ENCODE data around the gene ZNF574. TPM values are rescaled to one million over a fixed set of nuclear protein-coding genes. Genes with fewer than 3 reads are reported as not detected.

Gene ZNF574
- total RNA-seq, 4 donors from 2014 or later: 16.0 to 22.8 (median 21.1) TPM

DNA sequence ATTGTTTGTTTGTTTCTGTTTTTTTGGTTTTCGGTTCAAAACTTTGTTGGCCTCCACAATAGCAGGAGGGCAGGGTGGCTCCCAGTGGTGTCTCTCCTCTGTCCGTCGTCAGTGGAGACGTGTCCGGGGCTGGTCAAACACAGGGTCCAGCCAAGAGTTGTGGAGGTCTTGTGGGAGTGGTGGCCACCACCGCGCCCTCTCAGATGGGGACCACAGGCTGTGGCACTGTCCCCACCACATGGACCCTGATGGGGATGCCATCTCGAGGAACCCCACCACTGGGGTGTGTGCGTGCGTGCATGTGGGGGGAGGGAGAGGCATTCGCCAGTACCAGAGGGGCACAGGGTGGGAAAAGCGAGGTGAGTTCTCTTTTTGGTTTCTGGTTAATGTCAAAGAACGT, 13.8 kb downstream of the ZNF574 start:
- intact Hi-C loops (cut with DNase I): no loop called here
- Histone ChIP-seq H3K27ac (no peak overlapping the region), H3K4me1 (no peaks in the 10 kb centered on the region), H3K27me3 (no peaks in the 10 kb centered on the region), H3K9me3 (no peaks in the 10 kb centered on the region), H3K4me3 (replicated peaks in 1 of 3) (no peak overlapping the region), H3K36me3 (no peaks in the 10 kb centered on the region)
- 89 to 91% methylated on average over 13 of the region's 13 CpGs for WGBS, 2 donors
- DNase-seq: no peak
- TF ChIP-seq POLR2A (IDR thresholded peaks at IDR 0.05): no peak
- TF ChIP-seq, protein P1, sequence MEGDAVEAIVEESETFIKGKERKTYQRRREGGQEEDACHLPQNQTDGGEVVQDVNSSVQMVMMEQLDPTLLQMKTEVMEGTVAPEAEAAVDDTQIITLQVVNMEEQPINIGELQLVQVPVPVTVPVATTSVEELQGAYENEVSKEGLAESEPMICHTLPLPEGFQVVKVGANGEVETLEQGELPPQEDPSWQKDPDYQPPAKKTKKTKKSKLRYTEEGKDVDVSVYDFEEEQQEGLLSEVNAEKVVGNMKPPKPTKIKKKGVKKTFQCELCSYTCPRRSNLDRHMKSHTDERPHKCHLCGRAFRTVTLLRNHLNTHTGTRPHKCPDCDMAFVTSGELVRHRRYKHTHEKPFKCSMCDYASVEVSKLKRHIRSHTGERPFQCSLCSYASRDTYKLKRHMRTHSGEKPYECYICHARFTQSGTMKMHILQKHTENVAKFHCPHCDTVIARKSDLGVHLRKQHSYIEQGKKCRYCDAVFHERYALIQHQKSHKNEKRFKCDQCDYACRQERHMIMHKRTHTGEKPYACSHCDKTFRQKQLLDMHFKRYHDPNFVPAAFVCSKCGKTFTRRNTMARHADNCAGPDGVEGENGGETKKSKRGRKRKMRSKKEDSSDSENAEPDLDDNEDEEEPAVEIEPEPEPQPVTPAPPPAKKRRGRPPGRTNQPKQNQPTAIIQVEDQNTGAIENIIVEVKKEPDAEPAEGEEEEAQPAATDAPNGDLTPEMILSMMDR (IDR thresholded peaks at IDR 0.05): no peak

DNA sequence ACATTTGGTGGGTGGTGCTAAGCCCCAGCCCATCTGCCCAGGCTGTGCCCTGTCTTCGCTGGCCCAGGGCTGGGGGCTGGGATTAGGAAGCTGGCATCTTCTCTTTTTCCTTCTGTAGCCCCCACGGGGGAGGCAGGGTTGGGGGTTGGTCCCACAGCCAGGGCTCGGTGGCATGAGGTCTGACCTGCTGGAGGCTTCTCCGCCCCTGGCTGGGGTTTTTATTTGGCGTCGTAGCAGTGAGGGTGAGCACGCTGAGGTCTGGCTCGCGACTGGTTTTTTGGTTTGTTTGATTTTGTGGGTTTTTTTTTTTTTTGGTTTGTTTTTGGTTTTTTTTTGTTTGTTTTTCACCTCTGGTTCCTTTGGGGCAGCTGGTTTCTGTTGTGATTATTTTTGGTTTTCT, 14.7 kb downstream of the ZNF574 start:
- TF ChIP-seq POLR2A (IDR thresholded peaks at IDR 0.05): no peak
- TF ChIP-seq, protein P1 (IDR thresholded peaks at IDR 0.05): no peak
- peaks cover under 1% of the 10 kb centered on the region for H3K27me3 ChIP-seq
- 52 to 63% methylated on average over 9 of the region's 9 CpGs for WGBS, 2 donors
- H3K4me1 ChIP-seq: no peaks in the 10 kb centered on the region
- intact Hi-C loops (cut with DNase I): no loop called here
- DNase-seq: no peak
- H3K4me3 ChIP-seq (replicated peaks in 1 of 3): no peak overlapping the region
- H3K27ac ChIP-seq: no peak overlapping the region
- no peaks in the 10 kb centered on the region for H3K36me3 ChIP-seq
- H3K9me3 ChIP-seq: no peaks in the 10 kb centered on the region

DNA sequence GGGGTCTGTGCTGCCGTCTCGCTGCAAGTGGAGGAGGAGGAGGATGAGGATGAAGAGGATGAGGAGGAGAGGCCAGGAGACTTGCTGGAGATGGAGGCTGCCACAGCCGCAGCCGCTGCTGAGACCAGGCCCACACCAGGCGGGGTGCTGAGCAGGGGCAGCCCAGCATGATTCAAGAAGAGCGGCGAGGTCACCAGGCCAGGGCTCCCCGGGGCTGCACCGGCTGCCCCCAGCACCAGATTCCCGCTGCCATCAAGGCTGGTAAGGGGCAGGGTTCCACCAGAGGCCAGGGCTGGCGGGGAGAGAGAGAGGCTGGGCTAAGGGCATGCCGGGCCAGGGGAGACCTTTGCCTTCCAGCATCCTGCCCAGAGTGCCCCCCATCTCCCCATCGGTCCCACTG, 15.3 kb downstream of the ZNF574 start:
- Histone ChIP-seq H3K27me3 (peaks cover 7% of the 10 kb centered on the region), H3K36me3 (no peaks in the 10 kb centered on the region), H3K27ac (no peak overlapping the region), H3K9me3 (no peaks in the 10 kb centered on the region), H3K4me1 (no peaks in the 10 kb centered on the region), H3K4me3 (replicated peaks in 1 of 3) (no peak overlapping the region)
- no peak for TF ChIP-seq POLR2A (IDR thresholded peaks at IDR 0.05)
- TF ChIP-seq, protein P1 (IDR thresholded peaks at IDR 0.05): no peak
- 85 to 92% methylated on average over 3 to 10 of the region's 13 CpGs for WGBS, 2 donors
- no peak for DNase-seq
- intact Hi-C loops (cut with DNase I): no loop called here

DNA sequence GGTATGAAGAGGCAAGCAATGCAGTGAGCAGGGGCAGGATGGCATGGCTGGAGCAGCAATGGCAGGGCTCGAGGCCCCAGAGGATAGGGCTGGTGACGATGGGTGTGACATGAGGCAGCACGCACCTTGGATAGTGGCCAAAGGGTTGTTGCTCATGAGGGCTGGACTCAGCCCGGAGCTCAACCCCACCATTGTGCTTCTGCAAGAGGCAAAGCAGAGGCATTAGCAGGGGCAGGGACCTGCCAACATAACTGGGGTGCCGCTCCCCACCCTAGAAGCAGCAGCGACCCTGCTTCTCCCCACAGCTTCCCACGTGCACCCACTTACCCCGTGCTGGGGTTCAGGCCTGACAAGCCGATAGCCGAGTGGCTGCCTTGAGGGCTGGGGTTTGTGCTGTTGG, 15.8 kb downstream of the ZNF574 start:
- intact Hi-C loops (cut with DNase I): no loop called here
- H3K27me3 ChIP-seq: peaks cover 10% of the 10 kb centered on the region
- no peaks in the 10 kb centered on the region for H3K9me3 ChIP-seq
- H3K27ac ChIP-seq: no peak overlapping the region
- peak in 1 of 2 donors; percentile 10 for DNase-seq
- H3K4me1 ChIP-seq: no peaks in the 10 kb centered on the region
- WGBS, 2 donors: 60 to 70% methylated on average over 2 of the region's 10 CpGs
- no peak for TF ChIP-seq POLR2A (IDR thresholded peaks at IDR 0.05)
- no peaks in the 10 kb centered on the region for H3K36me3 ChIP-seq
- no peak overlapping the region for H3K4me3 ChIP-seq (replicated peaks in 1 of 3)

DNA sequence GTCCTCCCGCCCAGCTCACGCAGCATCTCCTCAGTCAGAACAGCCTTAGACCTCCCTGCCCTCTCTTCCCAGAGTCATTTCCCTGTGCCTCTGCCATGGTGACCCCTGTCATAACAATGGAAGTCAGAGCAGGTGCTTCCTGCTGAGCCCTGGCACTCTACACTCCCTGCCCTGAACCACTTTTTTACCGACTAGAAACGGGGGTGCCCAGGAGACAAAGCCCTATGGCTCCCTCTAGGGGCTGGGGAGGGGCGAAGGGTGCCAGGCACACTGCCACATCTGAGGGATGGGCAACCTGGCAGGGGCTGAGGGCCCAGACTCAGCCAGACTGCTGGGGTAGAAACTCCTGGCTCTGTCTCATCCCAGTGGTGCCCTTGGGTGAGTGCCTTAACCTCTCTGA, 16.4 kb downstream of the ZNF574 start:
- Histone ChIP-seq H3K27me3 (peaks cover 10% of the 10 kb centered on the region), H3K27ac (no peak overlapping the region), H3K9me3 (no peaks in the 10 kb centered on the region), H3K36me3 (no peaks in the 10 kb centered on the region), H3K4me1 (no peaks in the 10 kb centered on the region), H3K4me3 (replicated peaks in 1 of 3) (no peak overlapping the region)
- peak in 1 of 2 donors; percentile 15 for DNase-seq
- TF ChIP-seq POLR2A (IDR thresholded peaks at IDR 0.05): no peak
- TF ChIP-seq, protein P1 (IDR thresholded peaks at IDR 0.05): no peak
- WGBS, 2 donors: 37 to 38% methylated on average over 5 of the region's 5 CpGs
- intact Hi-C loops (cut with DNase I): no loop called here

DNA sequence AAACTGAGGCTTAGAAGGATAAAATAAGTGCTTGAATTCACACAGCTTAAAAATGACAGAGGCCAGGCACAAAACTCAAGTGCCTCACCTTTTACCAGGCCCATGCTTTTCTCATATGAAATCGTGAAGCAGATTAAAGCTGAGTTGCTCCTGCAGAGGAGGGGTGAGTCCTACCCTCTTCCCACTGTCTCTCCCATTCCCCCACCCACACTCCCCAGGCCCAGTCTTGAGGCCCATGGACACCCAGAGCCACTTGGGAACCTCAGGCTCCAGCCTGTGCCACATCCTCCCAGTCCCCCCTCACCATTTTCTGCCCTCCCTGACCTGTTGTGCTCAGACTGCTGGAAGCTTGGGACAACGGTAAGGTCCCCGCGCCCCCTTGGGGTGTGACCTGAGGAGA, 17.5 kb downstream of the ZNF574 start:
- no peak overlapping the region for H3K27ac ChIP-seq
- 47 to 59% methylated on average over 4 of the region's 4 CpGs for WGBS, 2 donors
- no peak for DNase-seq
- H3K4me1 ChIP-seq: no peaks in the 10 kb centered on the region
- intact Hi-C loops (cut with DNase I): no loop called here
- H3K9me3 ChIP-seq: no peaks in the 10 kb centered on the region
- no peaks in the 10 kb centered on the region for H3K36me3 ChIP-seq
- TF ChIP-seq, protein P1 (IDR thresholded peaks at IDR 0.05): no peak
- TF ChIP-seq POLR2A (IDR thresholded peaks at IDR 0.05): no peak
- peaks cover 10% of the 10 kb centered on the region for H3K27me3 ChIP-seq
- H3K4me3 ChIP-seq (replicated peaks in 1 of 3): no peak overlapping the region
